Smooth muscle cell of trachea (primary cell): ENCODE results near the gene FOXJ1. TPM values are rescaled to one million over a fixed set of nuclear protein-coding genes. Genes with fewer than 3 reads are reported as not detected.

Source experiments
- total RNA-seq: library from RNA; depleted of rRNA; stranded (reverse); fragments of >200 nt; gene quantifications from 2 replicates; pipeline ENCODE4 v1.2.1, GENCODE V29; 2014

Gene FOXJ1, protein sequence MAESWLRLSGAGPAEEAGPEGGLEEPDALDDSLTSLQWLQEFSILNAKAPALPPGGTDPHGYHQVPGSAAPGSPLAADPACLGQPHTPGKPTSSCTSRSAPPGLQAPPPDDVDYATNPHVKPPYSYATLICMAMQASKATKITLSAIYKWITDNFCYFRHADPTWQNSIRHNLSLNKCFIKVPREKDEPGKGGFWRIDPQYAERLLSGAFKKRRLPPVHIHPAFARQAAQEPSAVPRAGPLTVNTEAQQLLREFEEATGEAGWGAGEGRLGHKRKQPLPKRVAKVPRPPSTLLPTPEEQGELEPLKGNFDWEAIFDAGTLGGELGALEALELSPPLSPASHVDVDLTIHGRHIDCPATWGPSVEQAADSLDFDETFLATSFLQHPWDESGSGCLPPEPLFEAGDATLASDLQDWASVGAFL
- 0.17 TPM in 1 of 2 replicates, not detected in the other for total RNA-seq

GRCh38 chr17:76141212-76142038, at the start of gene FOXJ1:
TSS of gene FOXJ1 (minus strand) at chr17:76141245. CDS start at chr17:76140395, 850 bp downstream.

GRCh38 chr17:76103274-76104139, 37.5 kb downstream of the FOXJ1 start, which contains the start of gene EXOC7:
TSS of gene EXOC7 (minus strand) at chr17:76103787. CDS start at chr17:76103692, 95 bp downstream.

Other genes starting within 250 kb of the FOXJ1 start
- 13.4 and 30.8 TPM in 2 replicates for gene TRIM65, start 244.3 kb downstream of the FOXJ1 start, total RNA-seq
- gene MRPL38, start 236.4 kb downstream of the FOXJ1 start, total RNA-seq: 40.3 and 42.3 TPM in 2 replicates
- gene FBF1, start 200.2 kb downstream of the FOXJ1 start, total RNA-seq: 13.2 and 18.2 TPM in 2 replicates
- 54.4 and 59.4 TPM in 2 replicates for gene ACOX1, start 162.1 kb downstream of the FOXJ1 start, total RNA-seq
- 14.1 and 14.5 TPM in 2 replicates for gene TEN1, start 162.0 kb downstream of the FOXJ1 start, total RNA-seq
- gene CDK3, start 140.4 kb downstream of the FOXJ1 start, total RNA-seq: 1.3 and 1.9 TPM in 2 replicates
- gene EVPL, start 113.9 kb downstream of the FOXJ1 start, total RNA-seq: under 0.01 TPM in 1 of 2 replicates, not detected in the other
- gene SRP68, start 68.7 kb downstream of the FOXJ1 start, total RNA-seq: 37.4 and 46.7 TPM in 2 replicates
- not detected in 2 replicates for gene GALR2, start 66.5 kb downstream of the FOXJ1 start, total RNA-seq
- under 0.01 and 0.15 TPM in 2 replicates for gene ZACN, start 62.1 kb downstream of the FOXJ1 start, total RNA-seq
- gene EXOC7, start 37.5 kb downstream of the FOXJ1 start, total RNA-seq: 107 and 137 TPM in 2 replicates
- 1.7 and 5.1 TPM in 2 replicates for gene RNF157, start 99.2 kb upstream of the FOXJ1 start, total RNA-seq
- 2.2 and 3.1 TPM in 2 replicates for gene UBALD2, start 124.1 kb upstream of the FOXJ1 start, total RNA-seq
- 2.0 and 5.1 TPM in 2 replicates for gene QRICH2, start 167.0 kb upstream of the FOXJ1 start, total RNA-seq
- 40.0 and 46.1 TPM in 2 replicates for gene PRPSAP1, start 212.7 kb upstream of the FOXJ1 start, total RNA-seq
- 19.2 and 28.9 TPM in 2 replicates for gene SPHK1, start 243.4 kb upstream of the FOXJ1 start, total RNA-seq